GM13977 (cell line): Measurements from ENCODE around the gene EXOC3L1.

ENCODE experiments used
- DNase-seq: peaks from one replicate; pipeline ENCODE4 v3.0.0; 2012; ENCODE audit warnings: low spot score
- CTCF ChIP-seq: IDR thresholded peaks from 2 replicates; pipeline ENCODE4 v1.5.1; 2012; ENCODE audit warnings: mild to moderate bottlenecking, control low read depth; ENCODE audit not compliant: insufficient read depth; ENCODE audit errors: extremely low read depth, missing control alignments
- in situ Hi-C: fragments of 300-500 bp; cut with MboI; formaldehyde crosslinking; loops from one replicate; pipeline ENCODE4 v1.12.0; 2022; ENCODE audit warnings: low sequenced_read_pairs, low pct_unique_long_range_greater_than_20kb, mixed read lengths, inconsistent platforms; ENCODE audit not compliant: unreplicated experiment

Gene EXOC3L1

GRCh38 chr16:67208154-67208896 is 18.4 kb upstream of the EXOC3L1 start:
- no peak for DNase-seq
- TF ChIP-seq CTCF = no peak
- in situ Hi-C loops = no loop called here

GRCh38 chr16:67207249-67208091 is 17.5 kb upstream of the EXOC3L1 start:
- no peak for DNase-seq

GRCh38 chr16:67206838-67207248 is 16.9 kb upstream of the EXOC3L1 start:
- in situ Hi-C loops = no loop called here
- no peak for TF ChIP-seq CTCF

More at GRCh38 chr16:67207249-67208091, 17.5 kb upstream of the EXOC3L1 start:
- no peak for TF ChIP-seq CTCF
- in situ Hi-C loops = no loop called here

GRCh38 chr16:67206129-67206837 is 16.3 kb upstream of the EXOC3L1 start:
- no peak for TF ChIP-seq CTCF
- DNase-seq = no peak
- in situ Hi-C loops = no loop called here

More at GRCh38 chr16:67206838-67207248, 16.9 kb upstream of the EXOC3L1 start:
- DNase-seq = no peak

- no peak for DNase-seq
- no peak for TF ChIP-seq CTCF
- in situ Hi-C loops = no loop called here
Measured at GRCh38 chr16:67204076-67204475, 14.1 kb upstream of the EXOC3L1 start.

- DNase-seq = no peak
- no peak for TF ChIP-seq CTCF
- in situ Hi-C loops = no loop called here
Measured at GRCh38 chr16:67202956-67203493, 13.1 kb upstream of the EXOC3L1 start.
